ENCODE results near the gene OLFM1. TPM values are rescaled to one million over a fixed set of nuclear protein-coding genes. Genes with fewer than 3 reads are reported as not detected.
A peak's percentile ranks its signal among the peaks of the same experiment; 100 is the strongest.

The OLFM1 gene
- total RNA-seq, 1 experiment from 2014 or later: 32.0 TPM

DNA sequence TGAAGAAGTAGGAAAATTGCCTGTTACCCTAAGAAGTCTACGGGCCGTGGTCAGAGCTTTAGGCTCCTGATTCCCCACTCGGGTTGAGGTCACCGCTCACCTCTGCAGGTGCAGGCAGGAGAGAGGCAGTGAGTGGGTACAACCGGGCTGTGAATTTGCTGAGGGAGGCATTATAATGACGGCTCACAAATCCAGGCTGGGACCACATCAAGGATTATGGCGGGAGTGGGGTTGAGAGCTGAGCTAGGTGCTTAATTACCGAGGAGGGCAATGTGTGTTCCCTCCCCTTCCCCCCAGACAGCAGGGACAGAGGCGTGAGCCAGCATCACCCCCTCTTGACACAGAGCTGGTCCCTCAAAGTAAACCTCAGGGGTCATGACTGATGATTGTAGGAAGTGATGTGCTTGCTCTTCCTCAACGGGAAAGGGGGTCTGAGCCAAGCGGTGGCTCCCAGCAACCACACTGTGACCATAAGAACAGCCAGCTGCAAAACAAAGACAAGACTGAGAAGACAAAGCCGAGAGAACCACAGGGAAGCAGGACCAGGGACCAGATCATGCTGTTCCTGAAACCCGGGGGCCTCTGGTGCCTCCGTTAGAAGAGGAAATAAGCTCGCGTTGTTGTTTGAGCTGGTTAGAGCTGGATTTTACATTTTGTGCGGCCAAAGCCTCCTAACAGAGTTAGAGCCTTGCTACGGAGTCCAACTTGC lies 77.7 kb downstream of the OLFM1 start:
- DNase-seq (ENCODE audit: extremely low read depth, low read depth): no peak

- no peak for DNase-seq (ENCODE audit: extremely low read depth, low read depth)
Observed at GRCh38 chr9:135165756-135166519, 78.5 kb downstream of the OLFM1 start.

GRCh38 chr9:135166565-135166964 lies 79.1 kb downstream of the OLFM1 start:
- peak; percentile 21 for DNase-seq (ENCODE audit: extremely low read depth, low read depth)

DNA sequence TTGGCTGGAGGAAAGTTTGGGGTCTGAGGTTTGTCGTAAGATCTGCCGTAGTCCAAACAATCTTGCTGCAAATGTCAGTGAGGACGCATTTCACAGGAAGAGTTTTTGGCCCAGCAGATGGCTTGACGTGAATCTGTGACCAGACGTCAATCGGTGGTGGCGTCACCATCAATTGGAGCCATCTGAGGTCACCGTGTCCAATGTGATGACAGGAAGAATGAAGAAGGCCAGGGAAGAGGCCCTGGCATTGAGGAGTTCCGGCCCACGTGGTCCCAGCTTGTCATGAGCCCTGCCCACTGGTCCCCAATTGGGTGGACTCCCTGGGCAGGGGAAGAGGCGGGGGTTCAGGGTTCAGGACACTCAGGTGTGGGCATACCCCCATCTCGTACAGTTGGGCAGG lies 79.9 kb downstream of the OLFM1 start:
- DNase-seq (ENCODE audit: extremely low read depth, low read depth): peak; percentile 26

GRCh38 chr9:135167849-135168655 lies 80.6 kb downstream of the OLFM1 start:
- DNase-seq (ENCODE audit: extremely low read depth, low read depth): no peak

DNA sequence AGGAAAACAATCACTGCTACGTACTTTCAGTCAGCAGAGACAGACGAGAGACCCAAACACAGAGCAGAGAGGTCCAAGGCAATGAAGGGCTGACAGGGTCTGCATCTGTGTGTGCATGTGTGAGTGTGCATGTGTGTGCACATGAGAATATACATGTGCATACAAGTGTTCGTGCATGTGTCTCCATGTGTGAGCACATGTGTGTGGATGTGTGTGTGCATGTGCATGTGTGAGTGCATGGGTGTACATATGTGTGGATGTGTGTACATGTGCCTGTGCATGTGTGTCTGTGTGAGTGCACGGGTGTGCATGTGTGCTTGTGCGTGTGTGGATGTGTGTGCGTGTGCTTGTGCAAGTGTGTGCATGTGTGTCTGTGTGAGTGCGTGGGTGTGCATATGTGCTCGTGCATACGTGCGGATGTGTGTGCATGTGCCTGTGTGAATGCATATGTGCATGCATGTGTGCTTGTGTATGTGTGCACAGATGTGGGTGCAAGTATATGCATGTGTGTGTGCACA lies 82.3 kb downstream of the OLFM1 start:
- DNase-seq (ENCODE audit: extremely low read depth, low read depth): no peak

DNA sequence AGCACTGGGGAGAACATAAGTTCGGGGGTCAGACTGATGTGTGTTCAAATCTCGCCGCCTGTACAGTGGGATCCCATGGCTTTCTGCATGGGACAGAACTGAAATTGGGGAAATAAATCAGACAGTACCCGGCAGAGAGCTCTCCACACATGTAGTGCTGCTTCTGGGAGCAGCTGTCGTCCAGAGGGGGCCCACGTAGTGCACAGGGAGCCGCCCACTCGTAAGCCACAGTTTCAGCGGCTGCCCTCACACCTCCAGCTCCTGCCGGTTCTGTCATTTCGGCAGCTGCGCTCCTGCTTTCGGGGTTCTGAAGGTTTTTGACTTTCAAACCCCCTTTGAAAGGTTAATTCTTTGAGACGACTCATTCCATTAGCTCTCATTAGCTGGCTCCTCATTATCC lies 83.1 kb downstream of the OLFM1 start:
- no peak for DNase-seq (ENCODE audit: extremely low read depth, low read depth)

Other genes starting within 250 kb of the OLFM1 start
- not detected in 2 replicates for gene FCN2, start 206.9 kb upstream of the OLFM1 start, total RNA-seq (2014; rRNA removed; shearing (Covaris generic))
- not detected in 2 replicates for gene FCN1, start 169.8 kb upstream of the OLFM1 start, total RNA-seq (2014; rRNA removed; shearing (Covaris generic))

Data from NCI-H460 (cell line).